Stimulated activated CD4-positive, alpha-beta T cell treated with anti-CD3 and anti-CD28 coated beads, Interleukin-1b, Interleukin-23, amount 100 ng/mL, for 48 hours (primary cell): Measurements from ENCODE around the gene WDR45.
A peak's percentile ranks its signal among the peaks of the same experiment; 100 is the strongest.

ENCODE experiments used
- DNase-seq: peaks from one replicate; pipeline ENCODE4 v3.0.0-alpha.2; 2020

Gene WDR45

GRCh38 chrX:49043220-49043986, 36.3 kb downstream of the WDR45 start, which contains the start of gene TFE3:
TFE3 (minus strand) TSS chrX:49043357; CDS start chrX:49043226, 131 bp downstream.
- peak; percentile 96 for DNase-seq

GRCh38 chrX:49042581-49043219, 37.0 kb downstream of the WDR45 start:
- DNase-seq = no peak

- no peak for DNase-seq
These were observed 37.7 kb downstream of the WDR45 start for GRCh38 chrX:49041744-49042580.

GRCh38 chrX:49040376-49040955, 39.2 kb downstream of the WDR45 start:
- no peak for DNase-seq

GRCh38 chrX:49039598-49040375, 39.9 kb downstream of the WDR45 start:
- DNase-seq = peak; percentile 44

GRCh38 chrX:49037883-49038475, 41.7 kb downstream of the WDR45 start:
- DNase-seq = no peak

GRCh38 chrX:49030283-49030682, 49.4 kb downstream of the WDR45 start:
- no peak for DNase-seq

- DNase-seq = no peak
These were observed 49.8 kb downstream of the WDR45 start for GRCh38 chrX:49029876-49030275.
